ENCODE data around the gene VSIG2.

The VSIG2 gene

DNA sequence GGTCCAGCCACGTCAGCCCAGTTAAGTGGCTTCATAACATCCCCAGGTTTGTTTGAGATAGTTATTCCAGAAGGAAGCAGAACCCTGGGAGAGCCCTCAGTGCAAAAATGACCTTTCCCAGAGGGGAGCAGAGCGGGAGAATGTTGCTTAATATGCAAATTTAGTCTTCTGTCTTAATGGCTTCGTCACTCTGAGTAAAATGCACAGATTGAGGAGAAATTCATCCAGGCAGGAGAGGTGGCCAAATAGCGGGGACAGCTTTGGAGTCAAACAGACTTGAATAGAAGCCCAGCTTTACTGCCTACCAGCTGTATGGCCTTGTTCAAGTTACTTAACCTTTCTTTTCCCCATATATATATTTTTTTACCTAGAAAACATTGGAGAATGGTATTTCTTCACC lies 24.6 kb downstream of the VSIG2 start:
- in situ Hi-C loops (cut with MboI; ENCODE audit: low sequenced_read_pairs), result no loop called here

DNA sequence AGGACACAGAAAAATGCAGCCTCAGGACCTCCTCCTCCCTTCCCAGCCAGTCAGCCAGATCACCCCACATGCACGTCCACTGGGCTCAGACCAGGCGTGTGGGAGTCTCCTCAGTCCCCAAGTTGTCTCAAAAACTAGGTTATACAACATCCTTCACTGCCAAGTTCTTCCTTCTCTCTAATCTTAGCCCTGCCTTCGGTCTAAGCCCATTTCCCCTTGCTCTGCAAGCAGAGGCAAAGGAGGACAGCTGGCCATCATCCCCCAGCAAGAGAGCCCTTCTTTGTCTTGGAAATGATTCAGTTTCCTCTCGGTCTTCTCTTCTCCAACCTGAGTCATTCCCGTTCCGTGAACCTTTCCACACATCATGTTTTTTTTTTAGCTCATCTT lies 26.3 kb downstream of the VSIG2 start:
- in situ Hi-C loops (cut with MboI; ENCODE audit: low sequenced_read_pairs), result no loop called here

DNA sequence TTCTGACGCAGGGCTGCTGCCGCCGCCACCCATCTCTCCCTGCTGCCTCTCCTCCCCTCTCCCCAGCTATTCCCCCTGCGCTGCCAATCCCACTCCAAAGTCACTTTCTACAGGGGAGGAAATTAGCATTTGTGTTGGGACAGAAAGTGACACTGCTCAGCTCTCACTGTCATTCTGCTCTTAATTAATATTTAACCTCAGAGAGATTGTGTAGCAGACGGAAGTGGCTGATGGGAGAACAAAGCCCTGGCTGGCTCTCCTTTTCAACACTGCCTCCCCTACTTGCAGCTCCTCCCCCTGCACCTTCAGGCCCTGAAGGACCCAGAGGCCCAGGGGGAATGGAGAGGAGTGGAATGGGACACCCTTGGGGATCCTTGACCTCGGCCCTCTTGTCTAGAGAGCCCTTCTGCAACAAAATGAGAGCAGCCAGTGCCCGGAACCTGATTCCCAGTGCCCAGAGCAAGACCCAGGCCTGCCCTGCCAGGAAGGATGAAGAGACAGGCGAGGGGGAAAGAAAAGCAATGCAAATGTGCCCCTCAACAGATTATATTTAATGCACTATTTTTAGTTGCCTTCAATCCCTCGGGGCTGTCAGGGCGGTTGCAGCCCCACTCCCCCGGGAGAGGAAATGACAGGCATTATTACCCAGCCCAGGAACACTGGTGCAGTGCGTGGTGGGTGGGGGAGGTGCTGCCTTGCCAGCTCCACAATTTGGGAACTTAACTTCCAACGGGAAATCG lies 26.9 kb downstream of the VSIG2 start:
- in situ Hi-C loops (cut with MboI; ENCODE audit: low sequenced_read_pairs), result no loop called here

DNA sequence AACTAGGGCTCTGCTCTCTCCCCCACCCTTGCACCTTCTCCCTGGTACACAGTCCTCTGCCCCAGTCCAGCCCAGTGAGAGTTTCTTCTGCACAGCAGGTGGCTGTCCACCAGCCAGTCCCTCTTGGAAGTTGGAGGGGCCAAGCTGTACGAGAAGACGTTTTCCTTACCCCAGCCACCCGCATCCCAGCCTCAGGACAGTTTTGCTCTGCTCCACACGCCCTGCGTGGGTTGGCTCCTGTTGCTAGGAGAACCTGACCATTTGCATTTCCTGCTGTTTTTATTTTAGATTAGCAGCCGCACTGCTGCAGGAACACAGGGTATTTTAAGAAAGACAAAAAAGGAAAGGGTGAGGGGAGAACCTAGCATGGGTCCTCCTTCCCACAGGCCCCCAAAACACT lies 29.9 kb downstream of the VSIG2 start:
- in situ Hi-C loops (cut with MboI; ENCODE audit: low sequenced_read_pairs), result no loop called here

- in situ Hi-C loops (cut with MboI; ENCODE audit: low sequenced_read_pairs), result no loop called here
Measured at GRCh38 chr11:124719534-124719933, 32.5 kb downstream of the VSIG2 start.

GRCh38 chr11:124718801-124719200 lies 33.3 kb downstream of the VSIG2 start:
- in situ Hi-C loops (cut with MboI; ENCODE audit: low sequenced_read_pairs), result no loop called here

GRCh38 chr11:124717786-124718651 lies 34.0 kb downstream of the VSIG2 start:
- in situ Hi-C loops (cut with MboI; ENCODE audit: low sequenced_read_pairs), result no loop called here

GRCh38 chr11:124717421-124717785 lies 34.7 kb downstream of the VSIG2 start:
- in situ Hi-C loops (cut with MboI; ENCODE audit: low sequenced_read_pairs), result no loop called here

DNA sequence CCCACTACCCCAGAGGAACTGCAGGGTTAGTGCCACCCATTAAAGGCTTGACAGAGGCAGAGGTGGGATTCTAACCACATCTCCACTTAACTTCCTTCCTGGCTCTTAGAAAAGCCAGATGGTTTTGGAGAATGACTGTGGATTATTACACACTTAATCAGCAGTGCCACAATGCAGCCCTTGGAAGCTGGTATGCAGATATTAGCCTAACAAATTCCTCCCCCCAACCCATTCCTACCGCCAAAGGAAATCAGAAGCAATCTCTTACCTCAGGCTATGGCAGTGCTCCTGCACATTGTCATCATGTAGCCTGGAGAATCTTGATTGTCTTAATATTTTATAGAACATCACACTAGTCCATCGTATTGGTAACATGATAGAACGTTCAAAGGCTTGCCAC lies 35.5 kb downstream of the VSIG2 start:
- in situ Hi-C loops (cut with MboI; ENCODE audit: low sequenced_read_pairs), result no loop called here

DNA sequence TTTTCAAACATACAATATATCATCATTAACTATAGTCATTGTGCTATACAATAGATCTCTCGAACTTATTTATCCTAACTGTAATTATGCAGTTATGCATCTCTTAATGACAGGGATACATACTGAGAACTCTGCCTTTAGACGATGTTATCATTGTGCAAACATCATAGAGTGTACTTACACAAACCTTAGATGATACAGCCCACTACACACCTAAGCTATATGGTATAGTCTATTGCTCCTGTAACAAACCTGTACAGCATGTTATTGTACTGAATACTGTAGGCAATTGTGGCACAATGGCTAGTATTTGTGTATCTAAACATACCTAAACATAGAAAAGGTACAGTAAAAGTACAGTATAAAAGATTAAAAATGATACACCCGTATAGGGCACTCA lies 39.7 kb downstream of the VSIG2 start:
- in situ Hi-C loops (cut with MboI; ENCODE audit: low sequenced_read_pairs), result no loop called here

- in situ Hi-C loops (cut with MboI; ENCODE audit: low sequenced_read_pairs), result no loop called here
Measured at GRCh38 chr11:124707829-124708228, 44.2 kb downstream of the VSIG2 start.

DNA sequence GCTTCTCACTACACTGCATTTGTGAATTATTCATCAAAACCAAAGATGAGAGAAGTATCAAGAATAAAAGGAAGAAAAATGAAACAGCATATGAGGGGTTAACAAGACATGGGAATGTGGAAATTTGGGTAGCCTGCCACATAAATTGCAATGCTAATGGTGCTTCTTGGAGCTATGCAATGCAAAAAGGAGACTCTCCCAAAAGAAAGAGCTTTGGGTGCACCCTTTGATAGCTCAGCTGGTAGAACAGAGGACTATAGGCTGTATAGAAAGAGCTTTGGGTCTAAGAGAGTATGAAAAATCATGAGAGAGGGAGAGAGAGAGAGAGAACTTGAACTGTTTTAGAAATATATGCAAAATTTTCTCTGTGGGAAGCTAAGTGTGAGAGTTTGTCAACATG lies 52.0 kb downstream of the VSIG2 start:
- in situ Hi-C loops (cut with MboI; ENCODE audit: low sequenced_read_pairs), result no loop called here

GRCh38 chr11:124699547-124699946 lies 52.5 kb downstream of the VSIG2 start:
- in situ Hi-C loops (cut with MboI; ENCODE audit: low sequenced_read_pairs), result no loop called here
